Measurements from ENCODE around the gene CLEC1A.
A peak's percentile ranks its signal among the peaks of the same experiment; 100 is the strongest.

Gene CLEC1A

GRCh38 chr12:10101042-10101579, 2.3 kb upstream of the CLEC1A start:
- DNase-seq (ENCODE audit: low read depth in 2 of 2), result peak; percentile 12 to 29

DNA sequence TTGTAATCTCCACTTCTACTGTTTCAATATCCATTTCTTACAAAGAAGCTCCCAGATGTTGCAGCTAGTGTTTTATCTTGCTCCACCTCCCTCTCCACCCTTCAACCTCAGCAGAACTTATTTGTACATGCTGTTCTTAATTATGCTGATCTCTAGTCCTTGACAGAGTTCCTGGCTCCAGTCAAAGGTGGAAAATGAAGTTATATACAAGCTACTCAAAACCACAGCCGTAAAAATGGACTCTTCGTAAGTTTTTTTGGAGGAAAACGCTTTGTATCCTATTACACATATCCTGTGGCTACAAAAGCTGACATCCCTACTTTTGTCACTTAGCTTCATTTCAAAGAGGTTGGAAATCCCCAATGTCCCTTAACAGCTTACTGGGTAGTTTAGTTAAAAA, 1.3 kb downstream of the CLEC1A start:
- DNase-seq (ENCODE audit: low read depth in 2 of 2), result peak; percentile 8 to 9

DNA sequence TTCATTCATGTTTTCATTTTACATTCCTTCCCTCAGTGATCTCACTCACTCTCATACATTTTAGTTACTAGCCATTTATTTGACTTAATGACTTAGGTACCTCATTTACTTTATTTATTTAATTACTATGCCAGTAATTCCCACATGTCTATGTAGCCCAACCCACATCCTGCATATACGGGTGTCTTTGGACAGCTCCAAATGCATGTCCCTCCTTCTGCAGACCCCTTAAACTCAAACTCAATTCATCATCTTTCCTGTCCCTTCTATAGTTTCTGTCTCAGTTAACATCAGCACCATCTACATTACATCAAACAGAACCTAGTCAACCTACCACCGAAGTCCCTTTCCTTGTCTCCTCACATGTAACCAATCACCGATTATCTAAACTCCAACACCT, 2.8 kb downstream of the CLEC1A start:
- DNase-seq (ENCODE audit: low read depth in 2 of 2), result no peak

GRCh38 chr12:10094646-10095395, 4.0 kb downstream of the CLEC1A start:
- no peak for DNase-seq (ENCODE audit: low read depth in 2 of 2)

- no peak for DNase-seq (ENCODE audit: low read depth in 2 of 2)
Measured at GRCh38 chr12:10088955-10089900, 9.6 kb downstream of the CLEC1A start.

- DNase-seq (ENCODE audit: low read depth in 2 of 2), result no peak
Measured at GRCh38 chr12:10088031-10088430, 10.8 kb downstream of the CLEC1A start.

GRCh38 chr12:10086387-10086786, 12.4 kb downstream of the CLEC1A start:
- no peak for DNase-seq (ENCODE audit: low read depth in 2 of 2)

DNA sequence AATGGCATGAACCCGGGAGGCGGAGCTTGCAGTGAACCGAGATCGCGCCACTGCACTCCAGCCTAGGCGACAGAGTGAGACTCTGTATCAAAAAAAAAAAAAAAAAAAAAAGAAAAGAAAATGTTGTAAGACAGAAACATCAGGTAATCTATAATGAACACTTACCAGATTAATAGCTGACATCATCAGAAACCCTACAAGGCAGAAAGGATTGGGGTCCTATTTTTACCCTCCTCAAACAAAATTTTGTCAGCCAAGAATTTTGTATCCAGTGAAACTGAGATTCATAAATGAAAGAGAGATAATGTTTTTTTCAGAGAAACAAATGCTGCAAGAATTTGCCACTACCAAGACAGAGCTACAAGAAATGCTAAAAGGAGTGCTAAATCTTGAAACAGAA, 14.1 kb downstream of the CLEC1A start:
- no peak for DNase-seq (ENCODE audit: low read depth in 2 of 2)

DNA sequence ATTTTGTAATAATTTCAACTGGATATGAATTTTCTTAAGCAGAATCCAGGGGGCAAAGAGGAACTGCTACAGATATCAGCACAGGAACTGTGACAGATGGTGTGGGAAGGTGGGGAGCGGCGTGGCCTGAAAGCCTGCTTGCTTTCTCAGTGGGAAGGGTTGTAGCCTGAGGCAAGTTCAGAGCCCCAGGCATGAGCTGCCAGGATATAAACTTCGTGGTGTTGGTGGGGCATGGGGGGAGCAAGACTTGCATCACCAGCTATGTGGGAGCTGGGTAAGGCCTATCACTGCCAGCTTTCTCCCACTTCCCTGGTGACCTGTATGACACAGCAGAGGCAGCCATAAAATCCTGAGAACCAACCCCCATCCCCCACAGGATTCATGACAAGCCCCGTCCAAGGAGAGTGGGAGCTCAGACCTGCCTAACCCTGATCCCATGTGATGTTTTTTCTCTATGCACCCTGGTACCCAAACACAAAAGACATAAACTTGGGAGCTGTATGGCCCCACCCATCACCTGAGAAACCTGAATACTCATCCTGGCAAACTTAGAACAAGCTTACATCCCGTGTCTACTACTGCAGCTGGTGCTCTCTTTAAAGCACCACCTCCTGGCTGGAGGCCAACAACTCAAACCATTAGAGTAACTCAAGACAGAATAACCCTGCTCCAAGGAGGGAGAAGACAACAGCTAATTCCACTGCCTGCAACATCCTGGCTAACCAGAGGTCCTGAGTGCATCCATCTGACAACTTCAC, 16.5 kb downstream of the CLEC1A start:
- no peak for DNase-seq (ENCODE audit: low read depth in 2 of 2)

DNA sequence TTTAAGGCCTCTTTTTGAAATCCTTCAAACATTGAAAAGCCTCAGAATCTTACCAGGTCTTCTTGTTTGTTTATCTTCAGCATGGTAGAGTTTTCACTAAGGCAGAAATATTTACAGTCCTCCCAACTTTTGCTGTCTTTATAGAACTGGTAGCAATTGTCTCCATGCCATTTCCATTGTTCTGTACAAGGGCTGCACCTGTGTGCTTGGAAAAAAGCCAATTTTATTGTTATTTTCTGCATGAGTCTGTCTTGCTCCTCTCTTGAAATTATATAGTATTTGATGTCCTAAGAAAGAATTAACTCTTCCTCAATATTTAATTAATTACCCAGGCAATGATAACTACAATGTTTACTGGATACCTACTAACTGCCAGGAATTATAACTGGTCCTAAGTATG, 23.3 kb downstream of the CLEC1A start:
- DNase-seq (ENCODE audit: low read depth in 2 of 2), result no peak

GRCh38 chr12:10073261-10073660, 25.5 kb downstream of the CLEC1A start:
- DNase-seq (ENCODE audit: low read depth in 2 of 2), result no peak

DNA sequence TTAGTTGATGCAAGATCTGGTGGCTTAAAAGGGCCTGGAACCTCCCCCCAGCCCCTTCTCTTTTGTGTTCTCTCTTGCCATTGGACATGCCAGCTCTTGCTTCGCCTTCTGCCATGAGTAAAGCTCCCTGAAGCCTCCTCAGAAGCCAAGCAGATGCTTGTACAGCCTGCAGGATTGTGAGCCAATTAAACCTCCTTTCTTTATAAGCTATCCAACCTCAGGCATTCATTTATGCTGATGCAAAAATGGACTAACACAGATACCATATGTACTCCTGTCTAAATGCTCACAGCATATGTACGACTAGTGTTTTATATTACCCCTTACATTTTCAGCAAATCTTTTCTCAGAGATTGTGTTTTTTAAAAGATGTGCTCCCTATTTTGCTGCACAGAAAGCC, 26.7 kb downstream of the CLEC1A start:
- no peak for DNase-seq (ENCODE audit: low read depth in 2 of 2)

DNA sequence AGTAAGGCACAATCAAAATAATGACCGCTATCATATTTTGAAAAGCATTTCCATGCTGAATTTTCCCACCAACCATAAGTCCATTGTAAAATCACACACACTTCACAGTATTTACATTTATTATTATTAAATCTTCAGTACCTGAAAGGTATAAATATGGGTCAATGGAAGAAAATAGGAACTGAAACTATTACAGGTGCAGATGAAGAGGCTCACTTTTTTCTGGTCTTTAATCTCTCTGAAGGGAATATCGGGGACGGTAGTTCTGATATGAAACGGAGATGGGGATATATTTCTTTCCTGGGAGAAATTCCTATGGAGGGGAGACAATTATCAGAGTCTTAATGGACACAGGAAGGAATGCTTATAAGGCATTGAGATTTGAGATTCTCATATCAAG, 28.4 kb downstream of the CLEC1A start:
- no peak for DNase-seq (ENCODE audit: low read depth in 2 of 2)

DNA sequence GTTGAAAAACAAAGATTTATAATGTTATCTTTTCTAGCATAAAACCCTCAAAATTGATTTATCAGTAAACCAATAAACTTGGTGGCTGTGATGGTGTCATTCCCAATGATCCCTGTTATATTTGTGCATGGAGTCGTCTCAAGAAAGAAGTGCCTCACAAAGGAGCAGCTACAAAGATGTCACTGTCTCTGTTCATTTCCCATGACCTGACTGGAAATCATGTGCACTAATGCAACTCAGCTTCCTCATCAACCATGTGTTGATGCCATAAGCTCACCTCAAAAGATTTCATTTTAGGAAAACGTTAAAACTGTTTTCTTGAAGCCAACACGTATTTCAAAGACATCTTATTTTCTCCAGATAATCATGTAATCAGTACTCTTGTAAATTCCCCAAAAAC, 28.8 kb downstream of the CLEC1A start:
- no peak for DNase-seq (ENCODE audit: low read depth in 2 of 2)

DNA sequence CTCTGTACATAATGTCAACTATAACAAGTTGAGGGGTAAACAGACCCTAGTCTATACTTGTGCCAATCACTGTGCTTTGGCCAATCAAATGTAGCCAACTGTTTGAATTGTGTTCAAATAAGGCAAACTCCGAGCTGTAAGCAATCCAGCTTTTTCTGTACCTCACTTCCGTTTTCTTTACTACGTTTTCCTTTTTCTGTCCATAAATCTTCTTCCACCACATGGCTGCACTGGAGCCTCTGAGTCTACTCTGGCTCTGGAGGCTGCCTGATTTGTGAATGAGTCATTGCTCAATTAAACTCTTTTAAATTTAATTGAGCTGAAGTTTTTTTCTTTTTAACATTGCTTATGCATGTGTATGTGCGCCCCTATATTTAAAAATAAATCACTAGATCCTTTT, 29.7 kb downstream of the CLEC1A start:
- peak; percentile 17 to 20 for DNase-seq (ENCODE audit: low read depth in 2 of 2)

DNA sequence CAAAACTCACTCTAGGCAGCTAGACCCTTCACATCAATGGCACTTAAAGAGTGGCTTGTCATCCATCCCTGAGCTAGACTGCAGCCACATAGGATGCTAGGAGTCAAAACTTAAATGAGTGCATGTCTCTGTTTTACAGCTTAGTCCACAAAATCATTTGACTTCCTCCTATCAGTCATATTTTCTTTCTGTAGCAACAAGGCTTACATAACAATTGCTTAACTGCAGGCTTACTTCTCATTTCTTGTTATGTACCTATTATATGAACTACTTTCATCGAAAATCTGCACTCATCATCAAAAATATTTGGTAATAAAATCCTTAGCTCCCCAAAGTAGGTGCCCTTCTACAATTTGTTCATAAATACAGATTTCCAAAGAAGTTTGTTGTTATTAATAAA, 30.1 kb downstream of the CLEC1A start:
- no peak for DNase-seq (ENCODE audit: low read depth in 2 of 2)

DNA sequence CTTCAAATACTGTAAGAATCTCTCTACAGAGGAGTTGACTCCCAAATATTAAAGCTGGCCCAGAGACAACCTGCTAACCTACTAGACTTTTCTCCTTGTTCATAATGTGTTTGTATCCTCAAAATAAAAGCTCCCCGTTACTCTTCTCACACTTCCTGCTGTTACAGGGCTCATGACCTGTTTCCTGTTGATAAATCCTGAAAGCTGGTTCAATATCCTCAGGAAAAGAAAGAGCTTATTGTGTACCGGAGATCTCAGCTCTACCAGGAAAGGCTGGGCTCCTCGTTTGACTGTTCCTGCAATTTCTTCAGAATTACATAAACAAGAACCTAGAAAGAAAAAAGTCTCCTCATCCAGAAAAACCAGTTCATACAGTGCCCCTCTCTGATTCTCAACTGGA, 30.8 kb downstream of the CLEC1A start:
- DNase-seq (ENCODE audit: low read depth in 2 of 2), result no peak

- DNase-seq (ENCODE audit: low read depth in 2 of 2), result no peak
Measured at GRCh38 chr12:10067264-10067663, 31.5 kb downstream of the CLEC1A start.

DNA sequence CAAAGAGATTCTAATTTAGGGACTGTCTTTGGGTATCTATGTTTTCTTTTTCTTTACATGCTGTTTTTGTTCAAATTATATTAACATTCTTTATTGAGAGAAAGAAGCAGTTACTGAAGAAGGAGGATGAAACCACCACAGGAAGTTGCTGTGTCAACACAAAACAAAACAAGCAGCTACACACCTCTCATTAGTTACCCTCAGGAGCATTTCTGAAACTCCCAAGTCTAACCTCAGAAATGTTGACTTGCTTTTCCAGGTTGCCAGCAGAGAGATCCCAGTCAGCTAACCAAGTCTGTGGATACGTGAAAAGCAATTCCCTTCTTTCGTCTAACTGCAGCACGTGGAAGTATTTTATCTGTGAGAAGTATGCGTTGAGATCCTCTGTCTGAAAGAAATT, 33.5 kb downstream of the CLEC1A start:
- no peak for DNase-seq (ENCODE audit: low read depth in 2 of 2)

DNA sequence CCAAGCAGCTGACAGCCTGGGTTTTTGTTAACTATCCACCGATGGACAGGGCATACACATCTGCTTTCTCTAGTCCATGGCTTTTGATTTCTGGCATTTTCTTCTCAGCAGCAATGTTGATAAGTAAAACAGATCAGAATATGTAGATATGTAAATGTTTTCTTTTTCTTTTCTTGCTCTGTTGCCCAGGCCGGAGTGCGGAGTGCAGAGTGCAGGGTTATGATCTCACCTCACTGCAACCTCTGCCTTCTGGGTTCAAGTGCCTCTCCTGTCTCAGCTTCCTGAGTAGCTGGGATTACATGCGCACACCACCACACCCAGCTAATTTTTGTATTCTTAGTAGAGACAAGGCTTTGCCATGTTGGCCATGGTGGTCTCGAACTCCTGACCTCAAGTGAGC, 40.4 kb downstream of the CLEC1A start:
- DNase-seq (ENCODE audit: low read depth in 2 of 2), result no peak

GRCh38 chr12:10052193-10052913, 46.4 kb downstream of the CLEC1A start:
- DNase-seq (ENCODE audit: low read depth in 2 of 2), result no peak

Measured in fibroblast of skin of left biceps (primary cell).